Suprapubic skin (tissue), 4 donors: Measurements from ENCODE around the gene FILIP1L. TPM values are rescaled to one million over a fixed set of nuclear protein-coding genes. Genes with fewer than 3 reads are reported as not detected.

Experiments
- DNase-seq, 2 donors: peaks; one replicate each; pipeline ENCODE4 v3.0.0-alpha.2; 2019; ENCODE audit warnings: low spot score in 2 of 2
- H3K27ac ChIP-seq: fragments of 200-600 bp; sonication (generic); one replicate; pipeline ENCODE4 v1.5.1; 2019
- H3K27me3 ChIP-seq: fragments of 200-600 bp; sonication (generic); one replicate; pipeline ENCODE4 v1.5.1; 2019
- H3K36me3 ChIP-seq: fragments of 200-600 bp; sonication (generic); one replicate; pipeline ENCODE4 v1.5.1; 2019
- H3K4me1 ChIP-seq: fragments of 200-600 bp; sonication (generic); one replicate; pipeline ENCODE4 v1.5.1; 2019
- H3K4me3 ChIP-seq: fragments of 200-600 bp; sonication (generic); one replicate; pipeline ENCODE4 v1.5.1; 2019; ENCODE audit warnings: mild to moderate bottlenecking
- H3K9me3 ChIP-seq: fragments of 200-600 bp; sonication (generic); one replicate; pipeline ENCODE4 v1.5.1; 2019
- CTCF ChIP-seq, 2 donors: fragments of 200-600 bp in 1 of 2; fragments of 450-650 bp in 1 of 2; sonication (generic) in 1 of 2; IDR thresholded peaks; one replicate each; pipeline ENCODE4 v1.5.1; 2016 to 2019; ENCODE audit warnings: antibody characterized with exemption in 2 of 2, mild to moderate bottlenecking in 1 of 2, moderate library complexity in 1 of 2
- EP300 ChIP-seq: sonication (generic); formaldehyde crosslinking; IDR thresholded peaks from one replicate; pipeline ENCODE4 v1.6.1; 2017; ENCODE audit warnings: antibody characterized with exemption
- POLR2A ChIP-seq, 2 donors: fragments of 450-650 bp; IDR thresholded peaks; one replicate each; pipeline ENCODE4 v1.6.1; 2017; ENCODE audit warnings: antibody characterized with exemption in 2 of 2, mild to moderate bottlenecking in 2 of 2, moderate library complexity in 2 of 2
- POLR2AphosphoS5 ChIP-seq, 3 donors: sonication (generic); formaldehyde crosslinking; IDR thresholded peaks; one replicate each; pipeline ENCODE4 v1.6.1; 2017; ENCODE audit warnings: antibody characterized with exemption in 3 of 3
- WGBS: methylation state at CpG from one replicate; pipeline ENCODE4 v1.1.5; 2018; 5-methylcytosine and 5-hydroxymethylcytosine counted together
- total RNA-seq, 4 donors: library from RNA; depleted of rRNA; stranded (reverse); fragments of >200 nt; gene quantifications; one replicate each; pipeline ENCODE4 v1.1.0, GENCODE V29; 2016

Gene FILIP1L
- total RNA-seq, 4 donors from 2014 or later: 14.0 to 19.9 (median 15.9) TPM

GRCh38 chr3:100136921-100137320, 22.6 kb upstream of the FILIP1L start:
- 88% methylated on average over 1 of the region's 1 CpG for WGBS
- H3K4me3 ChIP-seq: no peak overlapping the region
- no peak for TF ChIP-seq POLR2A (IDR thresholded peaks at IDR 0.05)
- no peak for TF ChIP-seq POLR2AphosphoS5 (IDR thresholded peaks at IDR 0.05)
- no peaks in the 10 kb centered on the region for H3K4me1 ChIP-seq
- H3K27me3 ChIP-seq: no peaks in the 10 kb centered on the region
- no peaks in the 10 kb centered on the region for H3K9me3 ChIP-seq
- DNase-seq: no peak
- no peaks in the 10 kb centered on the region for H3K36me3 ChIP-seq
- no peak overlapping the region for H3K27ac ChIP-seq

GRCh38 chr3:100131241-100131640, 16.9 kb upstream of the FILIP1L start:
- DNase-seq: no peak
- TF ChIP-seq EP300 (no peak), CTCF (IDR thresholded peaks at IDR 0.05) (no peak), POLR2A (IDR thresholded peaks at IDR 0.05) (no peak), POLR2AphosphoS5 (IDR thresholded peaks at IDR 0.05) (no peak)
- WGBS: 86% methylated on average over 6 of the region's 6 CpGs
- Histone ChIP-seq H3K4me3 (no peak overlapping the region), H3K27ac (no peak overlapping the region), H3K27me3 (no peaks in the 10 kb centered on the region), H3K36me3 (no peaks in the 10 kb centered on the region), H3K9me3 (no peaks in the 10 kb centered on the region), H3K4me1 (no peaks in the 10 kb centered on the region)

GRCh38 chr3:100129941-100130340, 15.6 kb upstream of the FILIP1L start:
- Histone ChIP-seq H3K27me3 (no peaks in the 10 kb centered on the region), H3K4me3 (no peak overlapping the region), H3K4me1 (no peaks in the 10 kb centered on the region), H3K9me3 (no peaks in the 10 kb centered on the region), H3K36me3 (no peaks in the 10 kb centered on the region), H3K27ac (no peak overlapping the region)
- DNase-seq: no peak
- TF ChIP-seq CTCF (IDR thresholded peaks at IDR 0.05) (no peak), POLR2AphosphoS5 (IDR thresholded peaks at IDR 0.05) (no peak), EP300 (no peak), POLR2A (IDR thresholded peaks at IDR 0.05) (no peak)
- WGBS: 77% methylated on average over 1 of the region's 1 CpG

- no peaks in the 10 kb centered on the region for H3K9me3 ChIP-seq
- H3K4me1 ChIP-seq: no peaks in the 10 kb centered on the region
- H3K27ac ChIP-seq: no peak overlapping the region
- H3K36me3 ChIP-seq: no peaks in the 10 kb centered on the region
- TF ChIP-seq CTCF (IDR thresholded peaks at IDR 0.05) (no peak), POLR2AphosphoS5 (IDR thresholded peaks at IDR 0.05) (no peak)
- DNase-seq: no peak
- no peaks in the 10 kb centered on the region for H3K27me3 ChIP-seq
- H3K4me3 ChIP-seq: no peak overlapping the region
- 90% methylated on average over 5 of the region's 5 CpGs for WGBS
Measured at GRCh38 chr3:100128565-100128964, 14.3 kb upstream of the FILIP1L start.

- WGBS: 68% methylated on average over 2 of the region's 2 CpGs
- no peaks in the 10 kb centered on the region for H3K27me3 ChIP-seq
- H3K9me3 ChIP-seq: no peaks in the 10 kb centered on the region
- no peaks in the 10 kb centered on the region for H3K36me3 ChIP-seq
- H3K4me1 ChIP-seq: no peaks in the 10 kb centered on the region
- no peak overlapping the region for H3K27ac ChIP-seq
- TF ChIP-seq EP300 (no peak), POLR2AphosphoS5 (IDR thresholded peaks at IDR 0.05) (no peak), POLR2A (IDR thresholded peaks at IDR 0.05) (no peak)
- DNase-seq: no peak
- H3K4me3 ChIP-seq: no peak overlapping the region
Measured at GRCh38 chr3:100127792-100128191, 13.5 kb upstream of the FILIP1L start.

- Histone ChIP-seq H3K27ac (no peak overlapping the region), H3K36me3 (no peaks in the 10 kb centered on the region), H3K4me1 (no peaks in the 10 kb centered on the region), H3K27me3 (no peaks in the 10 kb centered on the region), H3K9me3 (no peaks in the 10 kb centered on the region), H3K4me3 (no peak overlapping the region)
- TF ChIP-seq POLR2AphosphoS5 (IDR thresholded peaks at IDR 0.05) (no peak), POLR2A (IDR thresholded peaks at IDR 0.05) (no peak), EP300 (no peak), CTCF (IDR thresholded peaks at IDR 0.05) (no peak)
- 84% methylated on average over 5 of the region's 5 CpGs for WGBS
- DNase-seq: no peak
Measured at GRCh38 chr3:100125161-100125938, 11.0 kb upstream of the FILIP1L start.
